OCI-LY7 (cell line): ENCODE measurements around the gene PRSS50. TPM values are rescaled to one million over a fixed set of nuclear protein-coding genes. Genes with fewer than 3 reads are reported as not detected.

ENCODE experiments used
- BruUV-seq: library from RNA; stranded (reverse); fragments of 400-500 nt; replicated peaks from 2 replicates; lab custom pipeline; 2021; lab: Mats Ljungman, UMichigan
- CTCF ChIA-PET: fragments of 300-600 bp; sonication (Branson Sonifier 250); formaldehyde crosslinking; loops from one replicate; lab custom pipeline; 2022; ENCODE audit warnings: antibody characterized with exemption; ENCODE audit not compliant: unreplicated experiment; lab: Charles Lee
- POLR2A ChIA-PET: fragments of 300-600 bp; sonication (Branson Sonifier 250); formaldehyde crosslinking; loops from one replicate; lab custom pipeline; 2022; ENCODE audit warnings: antibody characterized with exemption; lab: Charles Lee
- DNase-seq: peaks from one replicate; pipeline ENCODE4 v3.0.0-alpha.2; 2015; ENCODE audit warnings: low spot score
- H2AFZ ChIP-seq: fragments of 200-600 bp; sonication (generic), shearing (Covaris generic); 2 replicates; pipeline ENCODE4 v1.6.1; 2014; ENCODE audit warnings: mild to moderate bottlenecking, antibody characterized with exemption, low read length, moderate library complexity
- H3K27ac ChIP-seq: fragments of 200-600 bp; sonication (generic); 2 replicates; pipeline ENCODE4 v1.5.1; 2014; ENCODE audit warnings: mixed run types, low read depth, mild to moderate bottlenecking, moderate library complexity, low read length, inconsistent platforms; ENCODE audit not compliant: poor library complexity, severe bottlenecking
- H3K36me3 ChIP-seq: fragments of 200-600 bp; sonication (generic); 2 replicates; pipeline ENCODE4 v1.6.1; 2014; ENCODE audit warnings: mild to moderate bottlenecking, antibody characterized with exemption, low read length, moderate library complexity, mixed read lengths; ENCODE audit not compliant: insufficient read depth
- H3K4me1 ChIP-seq: fragments of 200-600 bp; sonication (generic); 2 replicates; pipeline ENCODE4 v1.5.1; 2014; ENCODE audit warnings: mild to moderate bottlenecking, low read length; ENCODE audit not compliant: insufficient read depth, poor library complexity, severe bottlenecking
- H3K4me2 ChIP-seq: fragments of 200-600 bp; sonication (generic); 2 replicates; pipeline ENCODE4 v1.6.1; 2014; ENCODE audit warnings: mild to moderate bottlenecking, low read length
- H3K4me3 ChIP-seq: fragments of 200-600 bp; sonication (generic); 2 replicates; pipeline ENCODE4 v1.5.1; 2014; ENCODE audit warnings: mild to moderate bottlenecking, low read depth, low read length; ENCODE audit not compliant: poor library complexity, severe bottlenecking
- H3K79me2 ChIP-seq: fragments of 200-600 bp; sonication (generic); 2 replicates; pipeline ENCODE4 v1.6.1; 2016; ENCODE audit warnings: low read depth, mild to moderate bottlenecking, low read length, moderate library complexity, mixed read lengths; ENCODE audit not compliant: insufficient read depth
- H3K9me2 ChIP-seq: fragments of 200-600 bp; sonication (generic); 2 replicates; pipeline ENCODE4 v1.6.1; 2016; ENCODE audit warnings: mild to moderate bottlenecking, low read length, mixed read lengths; ENCODE audit not compliant: insufficient read depth
- H3K9me3 ChIP-seq: fragments of 200-600 bp; sonication (generic); 2 replicates; pipeline ENCODE4 v1.6.1; 2014; ENCODE audit warnings: mild to moderate bottlenecking, mixed run types, low read length, mixed read lengths
- H4K20me1 ChIP-seq: fragments of 200-600 bp; sonication (generic); 2 replicates; pipeline ENCODE4 v1.6.1; 2014; ENCODE audit warnings: mild to moderate bottlenecking, antibody characterized with exemption, low read length, moderate library complexity, mixed read lengths; ENCODE audit not compliant: insufficient read depth
- EZH2phosphoT487 ChIP-seq: fragments of 200-600 bp; sonication (generic); IDR thresholded peaks from 2 replicates; pipeline ENCODE4 v1.6.1; 2018; ENCODE audit warnings: low read depth, borderline replicate concordance, mild to moderate bottlenecking, mixed run types, antibody characterized with exemption, low read length, moderate library complexity, mixed read lengths
- intact Hi-C: fragments of 100-400 bp; cut with micrococcal nuclease; formaldehyde crosslinking; loops from one replicate; pipeline ENCODE4 v1.10.0; 2022; ENCODE audit not compliant: unreplicated experiment
- total RNA-seq, 2 experiments: library from RNA; depleted of rRNA in 1 of 2; stranded (reverse); fragments of >200 nt in 1 of 2; shearing (Covaris generic) in 1 of 2; gene quantifications; 2 replicates each; pipeline ENCODE4 v1.2.3, GENCODE V29; 2014 to 2022
- TF ChIP-seq, protein P1 (sequence below): fragments of 200-600 bp; sonication (generic); conservative IDR thresholded peaks from 2 replicates; pipeline ENCODE4 v1.5.1; 2014; ENCODE audit warnings: mild to moderate bottlenecking, antibody characterized with exemption, low read length, moderate library complexity, mixed read lengths

Gene PRSS50
- total RNA-seq, 2 experiments from 2014 or later = not detected

GRCh38 chr3:46763178-46763577 lies 45.5 kb upstream of the PRSS50 start:
- Histone ChIP-seq H3K36me3 (no peaks in the 10 kb centered on the region), H3K4me2 (no peak overlapping the region), H4K20me1 (no peaks in the 10 kb centered on the region), H2AFZ (no peak overlapping the region), H3K4me3 (no peak overlapping the region), H3K4me1 (no peaks in the 10 kb centered on the region), H3K9me3 (no peaks in the 10 kb centered on the region), H3K9me2 (no peaks in the 10 kb centered on the region), H3K79me2 (no peaks in the 10 kb centered on the region), H3K27ac (no peak overlapping the region)
- CTCF ChIA-PET = interaction anchor here (1.0 kb wide), 1 partner anchor 96 kb away, joined by 3 read pairs; no protein-coding TSS in a partner anchor
- POLR2A ChIA-PET = interaction anchor here (0.7 kb wide), 1 partner anchor 187 kb away, joined by 4 read pairs; no protein-coding TSS in a partner anchor
- intact Hi-C loops = no loop called here
- TF ChIP-seq, protein P1, sequence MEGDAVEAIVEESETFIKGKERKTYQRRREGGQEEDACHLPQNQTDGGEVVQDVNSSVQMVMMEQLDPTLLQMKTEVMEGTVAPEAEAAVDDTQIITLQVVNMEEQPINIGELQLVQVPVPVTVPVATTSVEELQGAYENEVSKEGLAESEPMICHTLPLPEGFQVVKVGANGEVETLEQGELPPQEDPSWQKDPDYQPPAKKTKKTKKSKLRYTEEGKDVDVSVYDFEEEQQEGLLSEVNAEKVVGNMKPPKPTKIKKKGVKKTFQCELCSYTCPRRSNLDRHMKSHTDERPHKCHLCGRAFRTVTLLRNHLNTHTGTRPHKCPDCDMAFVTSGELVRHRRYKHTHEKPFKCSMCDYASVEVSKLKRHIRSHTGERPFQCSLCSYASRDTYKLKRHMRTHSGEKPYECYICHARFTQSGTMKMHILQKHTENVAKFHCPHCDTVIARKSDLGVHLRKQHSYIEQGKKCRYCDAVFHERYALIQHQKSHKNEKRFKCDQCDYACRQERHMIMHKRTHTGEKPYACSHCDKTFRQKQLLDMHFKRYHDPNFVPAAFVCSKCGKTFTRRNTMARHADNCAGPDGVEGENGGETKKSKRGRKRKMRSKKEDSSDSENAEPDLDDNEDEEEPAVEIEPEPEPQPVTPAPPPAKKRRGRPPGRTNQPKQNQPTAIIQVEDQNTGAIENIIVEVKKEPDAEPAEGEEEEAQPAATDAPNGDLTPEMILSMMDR = no peak
- no peak for TF ChIP-seq EZH2phosphoT487
- BruUV-seq = no TSS peak
- DNase-seq = no peak

DNA sequence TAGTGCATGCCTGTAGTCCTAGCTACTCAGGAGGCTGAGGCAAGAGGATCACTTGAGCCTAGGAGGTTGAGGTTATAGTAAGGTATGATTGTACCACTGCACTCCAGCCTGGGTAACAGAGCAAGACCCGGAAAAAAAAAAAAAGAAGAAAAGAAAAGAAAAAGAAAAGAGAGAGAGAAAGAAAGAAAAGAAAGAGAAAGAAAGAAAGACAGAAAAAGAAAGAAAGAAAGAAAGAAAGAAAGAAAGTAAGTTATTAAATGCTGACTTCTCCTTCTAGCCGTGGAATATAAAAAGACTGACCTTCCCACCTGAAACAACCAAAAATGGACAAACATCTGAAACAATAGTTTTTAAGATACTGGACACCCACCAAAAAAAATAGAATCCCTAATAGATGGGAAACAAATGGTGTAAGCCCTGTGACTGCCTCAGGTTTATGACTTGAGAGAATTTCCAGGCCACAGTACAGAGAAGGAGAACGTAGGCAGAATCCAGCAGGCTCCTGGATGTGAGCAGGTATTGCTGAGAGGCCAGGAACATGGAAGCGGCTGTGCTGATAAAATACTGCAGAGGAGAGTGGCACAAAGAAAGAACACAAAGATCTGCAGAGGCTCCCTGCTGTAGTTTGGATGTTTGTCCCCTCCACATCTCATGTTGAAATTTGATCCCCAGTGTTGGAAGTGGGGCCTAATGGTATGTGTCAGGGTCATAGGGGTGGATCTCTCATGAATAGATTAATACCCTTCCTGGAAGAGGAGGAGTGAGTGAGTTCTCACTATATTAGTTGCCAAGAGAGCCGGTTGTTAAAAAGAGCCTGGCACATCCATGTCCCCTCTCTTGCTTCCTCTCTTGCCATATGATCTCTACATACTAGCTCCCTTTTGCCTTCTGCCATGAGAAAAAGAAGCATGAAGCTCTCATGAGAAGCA lies 41.8 kb upstream of the PRSS50 start:
- ChIA-PET CTCF (no interaction called here), POLR2A (interaction anchor here (0.6 kb wide), 1 partner anchor 390 kb away, joined by 7 read pairs; no protein-coding TSS in a partner anchor)
- intact Hi-C loops = no loop called here
- TF ChIP-seq EZH2phosphoT487 = no peak
- TF ChIP-seq, protein P1 = no peak
- no peaks in the 10 kb centered on the region for H3K4me1 ChIP-seq
- H2AFZ ChIP-seq = no peak overlapping the region
- H4K20me1 ChIP-seq = no peaks in the 10 kb centered on the region
- no peak overlapping the region for H3K4me3 ChIP-seq
- DNase-seq = no peak
- H3K79me2 ChIP-seq = no peaks in the 10 kb centered on the region
- H3K9me2 ChIP-seq = no peaks in the 10 kb centered on the region
- H3K4me2 ChIP-seq = no peak overlapping the region
- no peaks in the 10 kb centered on the region for H3K36me3 ChIP-seq
- no peaks in the 10 kb centered on the region for H3K9me3 ChIP-seq
- BruUV-seq = no TSS peak
- H3K27ac ChIP-seq = no peak overlapping the region
